OCI-LY3 (cell line): ENCODE measurements around the gene ELF1.
A peak's percentile ranks its signal among the peaks of the same experiment; 100 is the strongest.

ENCODE experiments used
- H2AFZ ChIP-seq: fragments of 200-600, 300-600 bp; shearing (Covaris generic); 2 replicates; pipeline ENCODE4 v1.6.0; 2014; ENCODE audit warnings: antibody characterized with exemption, low read depth, low read length
- H3K27ac ChIP-seq: fragments of 200-600, 300-600 bp; sonication (generic); 2 replicates; pipeline ENCODE4 v1.5.1; 2014; ENCODE audit warnings: mild to moderate bottlenecking, low read length, moderate library complexity, mixed read lengths
- H3K27me3 ChIP-seq: fragments of 200-600, 300-600 bp; sonication (generic); 2 replicates; pipeline ENCODE4 v1.6.1; 2014; ENCODE audit warnings: low read depth, low read length, mixed read lengths
- H3K36me3 ChIP-seq: fragments of 200-600, 300-600 bp; sonication (generic); replicated peaks from 2 replicates; pipeline ENCODE3; 2014; ENCODE audit warnings: low read depth, low read length, mixed read lengths
- H3K4me1 ChIP-seq: fragments of 300-600, 200-600 bp; sonication (generic); 2 replicates; pipeline ENCODE4 v1.6.1; 2014; ENCODE audit warnings: low read length, mixed read lengths
- H3K4me2 ChIP-seq: fragments of 200-600, 300-600 bp; sonication (generic); 2 replicates; pipeline ENCODE4 v1.6.1; 2014; ENCODE audit warnings: low read length, mixed read lengths
- H3K4me3 ChIP-seq: fragments of 300-600, 200-600 bp; sonication (generic); 2 replicates; pipeline ENCODE4 v1.5.1; 2014; ENCODE audit warnings: antibody characterized with exemption, mild to moderate bottlenecking, low read length, moderate library complexity
- H3K79me2 ChIP-seq: fragments of 300-600, 200-600 bp; shearing (Covaris generic); 2 replicates; pipeline ENCODE4 v1.6.1; 2014; ENCODE audit warnings: mild to moderate bottlenecking, low read length, mixed read lengths
- H3K9ac ChIP-seq: fragments of 300-600, 200-600 bp; shearing (Covaris generic); 2 replicates; pipeline ENCODE4 v1.6.0; 2014; ENCODE audit warnings: mild to moderate bottlenecking, low read length, moderate library complexity
- H3K9me3 ChIP-seq: fragments of 200-600, 300-600 bp; shearing (Covaris generic); 2 replicates; pipeline ENCODE4 v1.6.1; 2014; ENCODE audit warnings: low read length, mixed read lengths; ENCODE audit not compliant: insufficient read depth
- H4K20me1 ChIP-seq: fragments of 200-600, 300-600 bp; sonication (generic); 2 replicates; pipeline ENCODE4 v1.6.1; 2016; ENCODE audit warnings: low read length, mixed read lengths; ENCODE audit not compliant: insufficient read depth
- EZH2phosphoT487 ChIP-seq: fragments of 200-600 bp; shearing (Covaris generic); IDR thresholded peaks from 2 replicates; pipeline ENCODE4 v1.6.1; 2018; ENCODE audit warnings: antibody characterized with exemption, mixed run types, low read depth
- TF ChIP-seq, protein P1 (sequence below): fragments of 200-600, 300-600 bp; sonication (generic); IDR thresholded peaks from 2 replicates; pipeline ENCODE4 v1.5.1; 2014; ENCODE audit warnings: antibody characterized with exemption, low read length, low read depth

The ELF1 gene

DNA sequence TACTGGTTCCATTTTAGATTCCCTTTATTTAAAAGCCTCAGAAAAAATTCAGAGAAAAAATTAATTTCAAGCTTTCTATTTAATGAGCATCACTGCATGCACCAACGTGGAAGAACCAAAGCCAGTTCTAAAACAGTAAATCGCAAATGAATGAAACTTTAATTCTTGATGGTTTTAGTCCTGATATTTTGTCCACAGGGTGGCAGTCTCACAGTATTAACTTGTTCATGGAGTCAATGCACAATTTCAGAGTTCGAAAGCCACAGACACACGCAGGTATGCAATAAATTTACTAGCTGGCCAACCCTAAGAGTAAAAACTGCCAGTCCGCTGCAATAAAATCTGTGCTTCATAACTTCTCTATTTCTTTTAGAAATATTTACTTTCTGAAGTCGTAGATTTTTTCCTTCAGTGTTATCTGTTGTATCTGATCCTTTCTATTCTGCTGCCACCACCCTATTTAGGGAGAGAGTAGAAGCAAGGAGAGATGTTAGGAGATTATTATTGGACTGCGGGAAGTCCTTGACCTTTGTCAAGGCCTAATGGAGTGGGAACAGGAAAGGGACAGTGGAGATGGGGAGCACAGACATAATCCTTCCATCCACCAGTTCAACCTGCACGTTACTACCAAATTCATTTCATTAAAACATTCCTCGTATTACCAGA lies 35.2 kb upstream of the ELF1 start:
- Histone ChIP-seq H3K4me2 (peak overlapping the region; percentile 61), H3K36me3 (no peaks in the 10 kb centered on the region), H3K27me3 (no peaks in the 10 kb centered on the region), H3K9me3 (no peaks in the 10 kb centered on the region), H2AFZ (peak overlapping the region; percentile 25; the same call in 1 of the 2 replicates), H3K4me1 (peaks cover 25% of the 10 kb centered on the region), H3K27ac (no peak overlapping the region), H3K9ac (no peak overlapping the region), H3K4me3 (peak overlapping the region; percentile 45), H3K79me2 (no peaks in the 10 kb centered on the region; the same call in 1 of the 2 replicates), H4K20me1 (no peaks in the 10 kb centered on the region)
- TF ChIP-seq, protein P1, sequence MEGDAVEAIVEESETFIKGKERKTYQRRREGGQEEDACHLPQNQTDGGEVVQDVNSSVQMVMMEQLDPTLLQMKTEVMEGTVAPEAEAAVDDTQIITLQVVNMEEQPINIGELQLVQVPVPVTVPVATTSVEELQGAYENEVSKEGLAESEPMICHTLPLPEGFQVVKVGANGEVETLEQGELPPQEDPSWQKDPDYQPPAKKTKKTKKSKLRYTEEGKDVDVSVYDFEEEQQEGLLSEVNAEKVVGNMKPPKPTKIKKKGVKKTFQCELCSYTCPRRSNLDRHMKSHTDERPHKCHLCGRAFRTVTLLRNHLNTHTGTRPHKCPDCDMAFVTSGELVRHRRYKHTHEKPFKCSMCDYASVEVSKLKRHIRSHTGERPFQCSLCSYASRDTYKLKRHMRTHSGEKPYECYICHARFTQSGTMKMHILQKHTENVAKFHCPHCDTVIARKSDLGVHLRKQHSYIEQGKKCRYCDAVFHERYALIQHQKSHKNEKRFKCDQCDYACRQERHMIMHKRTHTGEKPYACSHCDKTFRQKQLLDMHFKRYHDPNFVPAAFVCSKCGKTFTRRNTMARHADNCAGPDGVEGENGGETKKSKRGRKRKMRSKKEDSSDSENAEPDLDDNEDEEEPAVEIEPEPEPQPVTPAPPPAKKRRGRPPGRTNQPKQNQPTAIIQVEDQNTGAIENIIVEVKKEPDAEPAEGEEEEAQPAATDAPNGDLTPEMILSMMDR: peak; percentile 81
- TF ChIP-seq EZH2phosphoT487: no peak

DNA sequence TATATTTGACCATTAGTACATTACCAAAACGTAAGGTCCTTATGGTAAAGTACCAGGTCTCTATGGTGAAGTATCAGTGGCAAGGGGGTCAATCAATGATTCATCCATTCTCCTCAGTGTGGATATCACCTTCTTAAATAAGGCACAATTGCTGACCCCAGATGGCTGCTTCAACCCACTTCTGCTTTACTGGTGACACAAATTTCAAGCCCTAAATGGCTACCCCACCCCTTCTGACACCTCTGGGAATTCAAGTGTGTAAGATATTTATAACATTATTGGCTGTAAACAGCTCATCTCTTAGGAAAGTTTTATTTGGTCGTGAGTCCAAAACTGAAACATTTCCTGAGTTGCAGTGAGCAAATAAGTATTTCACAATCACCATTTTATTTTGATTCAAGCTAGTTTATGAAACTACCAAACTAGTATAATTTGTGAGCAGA lies 34.3 kb upstream of the ELF1 start:
- no peak overlapping the region; the same call in 1 of the 2 replicates for H3K4me2 ChIP-seq
- peaks cover 24% of the 10 kb centered on the region for H3K4me1 ChIP-seq
- H3K79me2 ChIP-seq: no peaks in the 10 kb centered on the region
- H3K27me3 ChIP-seq: no peaks in the 10 kb centered on the region
- TF ChIP-seq, protein P1: no peak
- no peak for TF ChIP-seq EZH2phosphoT487
- H3K36me3 ChIP-seq: no peaks in the 10 kb centered on the region
- no peak overlapping the region for H2AFZ ChIP-seq
- no peak overlapping the region for H3K27ac ChIP-seq
- no peaks in the 10 kb centered on the region for H4K20me1 ChIP-seq
- no peak overlapping the region for H3K9ac ChIP-seq
- H3K9me3 ChIP-seq: no peaks in the 10 kb centered on the region
- no peak overlapping the region for H3K4me3 ChIP-seq

DNA sequence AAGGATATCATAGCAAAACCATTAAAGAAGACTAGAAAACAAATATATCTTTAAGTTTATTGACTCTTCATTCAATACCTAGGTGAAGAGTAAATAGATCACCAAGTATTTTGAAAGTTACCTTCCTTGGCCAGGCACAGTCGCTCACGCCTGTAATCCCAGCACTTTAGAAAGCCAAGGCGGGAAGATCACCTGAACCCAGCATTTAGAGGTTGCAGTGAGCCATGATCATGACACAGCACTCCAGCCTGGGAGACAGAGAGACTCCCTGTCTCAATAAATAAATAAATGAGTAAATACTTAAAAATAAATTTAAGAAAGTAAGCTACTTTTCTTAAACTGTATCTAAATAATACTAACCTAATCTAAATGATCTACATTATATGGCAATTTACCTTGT lies 33.3 kb upstream of the ELF1 start:
- H3K4me1 ChIP-seq: peaks cover 24% of the 10 kb centered on the region
- H3K9me3 ChIP-seq: no peaks in the 10 kb centered on the region
- no peaks in the 10 kb centered on the region for H4K20me1 ChIP-seq
- no peaks in the 10 kb centered on the region for H3K79me2 ChIP-seq
- H3K36me3 ChIP-seq: no peaks in the 10 kb centered on the region
- H3K4me3 ChIP-seq: no peak overlapping the region
- H2AFZ ChIP-seq: no peak overlapping the region
- no peak overlapping the region for H3K27ac ChIP-seq
- no peak overlapping the region for H3K9ac ChIP-seq
- TF ChIP-seq, protein P1: no peak
- no peak for TF ChIP-seq EZH2phosphoT487
- no peaks in the 10 kb centered on the region for H3K27me3 ChIP-seq
- no peak overlapping the region for H3K4me2 ChIP-seq

DNA sequence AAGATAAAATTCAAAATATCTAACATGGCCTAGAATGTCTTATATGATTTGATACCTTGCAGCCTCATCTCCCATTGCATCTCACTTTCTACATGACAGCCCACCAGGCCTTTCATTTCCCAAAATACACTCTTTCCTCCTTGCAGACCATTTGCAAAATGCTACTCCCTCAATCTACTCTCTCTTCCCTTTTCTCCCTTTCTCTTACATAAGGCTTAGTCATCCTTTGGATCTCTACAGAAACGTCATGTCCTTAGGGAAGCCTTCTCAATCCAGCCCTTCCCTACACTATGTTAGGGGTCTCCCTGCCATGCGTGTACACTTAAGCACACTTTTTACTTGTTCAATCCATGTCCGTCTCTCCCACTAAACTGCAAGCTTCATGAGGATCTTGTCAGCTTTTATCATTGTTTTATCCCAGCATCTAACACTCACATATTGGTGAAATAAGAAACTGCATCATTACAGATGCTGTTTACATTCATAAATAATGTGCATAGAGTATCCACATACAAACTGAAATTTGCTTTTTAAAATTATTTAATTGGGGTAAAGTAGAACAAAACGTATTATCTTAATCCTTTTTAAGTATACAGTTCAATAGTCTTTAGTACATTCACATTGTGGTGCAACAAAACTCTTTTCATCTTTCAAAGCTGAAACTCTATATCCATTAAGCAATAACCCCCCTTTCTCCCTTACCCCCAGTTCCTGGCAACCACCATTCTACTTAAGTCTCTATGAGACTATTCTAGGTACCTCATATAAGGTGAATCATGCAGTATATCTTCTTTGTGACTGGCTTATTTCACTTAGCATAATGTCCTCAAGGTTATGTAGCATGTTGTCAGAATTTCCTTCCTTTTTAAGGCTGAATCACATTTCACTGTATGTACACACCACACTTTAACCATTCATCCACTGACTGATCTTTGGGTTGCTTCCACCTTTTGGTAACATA lies 30.6 kb upstream of the ELF1 start:
- H3K79me2 ChIP-seq: no peaks in the 10 kb centered on the region
- TF ChIP-seq EZH2phosphoT487: no peak
- TF ChIP-seq, protein P1: no peak
- no peak overlapping the region for H3K4me2 ChIP-seq
- no peaks in the 10 kb centered on the region for H4K20me1 ChIP-seq
- no peaks in the 10 kb centered on the region for H3K36me3 ChIP-seq
- no peaks in the 10 kb centered on the region for H3K9me3 ChIP-seq
- H2AFZ ChIP-seq: no peak overlapping the region
- no peak overlapping the region for H3K27ac ChIP-seq
- peaks cover 21% of the 10 kb centered on the region for H3K4me1 ChIP-seq
- H3K9ac ChIP-seq: no peak overlapping the region
- no peaks in the 10 kb centered on the region for H3K27me3 ChIP-seq
- H3K4me3 ChIP-seq: no peak overlapping the region
